H1 (cell line): ENCODE data around the gene TFAP2B. TPM values are rescaled to one million over a fixed set of nuclear protein-coding genes. Genes with fewer than 3 reads are reported as not detected.
A peak's percentile ranks its signal among the peaks of the same experiment; 100 is the strongest.

Experiments used
- BACH1 ChIP-seq: IDR thresholded peaks from 2 replicates; pipeline ENCODE4 v1.6.1; 2012; ENCODE audit warnings: low read length, improper control_type of control experiment
- CEBPB ChIP-seq: IDR thresholded peaks from 2 replicates; pipeline ENCODE4 v1.6.1; 2012; ENCODE audit warnings: low read depth, low read length
- KDM5A ChIP-seq: fragments of 200-600 bp; IDR thresholded peaks from 2 replicates; pipeline ENCODE4 v1.7.1; 2012; ENCODE audit warnings: mild to moderate bottlenecking, low read length, inconsistent platforms, mixed read lengths
- NRF1 ChIP-seq: IDR thresholded peaks from 2 replicates; pipeline ENCODE4 v1.6.1; 2011; ENCODE audit warnings: mild to moderate bottlenecking, low read depth, low read length, improper control_type of control experiment
- TCF12 ChIP-seq: IDR thresholded peaks from 2 replicates; pipeline ENCODE4 v1.6.1; 2011; ENCODE audit warnings: low read depth, mild to moderate bottlenecking, low read length
- polyA plus RNA-seq, 7 experiments: library from polyadenylated mRNA; depleted of rRNA in 3 of 7; stranded (reverse) in 5 of 7; unstranded in 2 of 7; fragments of >200 nt in 5 of 7; fragments of 200-250 nt in 2 of 7; gene quantifications; 1 replicate in 5 of 7; 2 replicates in 1 of 7; 4 replicates in 1 of 7; pipeline versions ENCODE4 v1.2.1 to v1.2.3, GENCODE V29; 2011 to 2013; ENCODE audit warnings: missing spikeins in 2 of 7, mixed read lengths in 2 of 7
- total RNA-seq: library from RNA; stranded (reverse); fragmentation: NEBNext Ultra II Directional; extraction: Animal tissue kit (Norgen Biotek cat#: 25700); gene quantifications from 2 replicates; pipeline ENCODE4 v1.2.1, GENCODE V29; 2021

Gene TFAP2B
- total and polyA plus RNA-seq, 2 of the 8 experiments (the other 6 are each of a cell fraction or from before 2014, with no cell fraction given): not detected

GRCh38 chr6:50845499-50846143 is 26.9 kb downstream of the TFAP2B start (continued):
- TF ChIP-seq CEBPB: no peak
- no peak for TF ChIP-seq KDM5A
- TF ChIP-seq NRF1: no peak
- TF ChIP-seq BACH1: no peak
- 0 out of 2 replicates have a peak, but pooled peaks have one; percentile 52 for TF ChIP-seq TCF12
